IMR-90 (cell line): ENCODE results near the gene ISCA2. TPM values are rescaled to one million over a fixed set of nuclear protein-coding genes. Genes with fewer than 3 reads are reported as not detected.

Experiments used
- ATAC-seq: fragments of 200-7000 bp; cut with Tn5 transposase; 2 replicates; pipeline ENCODE4 v1.9.1; 2020; ENCODE audit warnings: low read depth, mild to moderate bottlenecking, moderate library complexity
- BruUV-seq: library from RNA; stranded (reverse); fragments of 400-500 nt; replicated peaks from 2 replicates; lab custom pipeline; 2021; lab: Mats Ljungman, UMichigan
- CTCF ChIA-PET: fragments of 300-600 bp; formaldehyde crosslinking; extraction: SDS; loops from one replicate; lab custom pipeline; 2021; ENCODE audit warnings: antibody characterized with exemption; lab: Yijun Ruan, JAX
- POLR2A ChIA-PET: fragments of 300-600 bp; sonication (Branson Sonifier 250); formaldehyde crosslinking; loops from one replicate; lab custom pipeline; 2022; ENCODE audit warnings: antibody characterized with exemption; ENCODE audit not compliant: unreplicated experiment; lab: Charles Lee
- DNase-seq: peaks from one replicate; pipeline ENCODE4 v3.0.0; 2013
- H2AFZ ChIP-seq: replicated peaks from 2 replicates; pipeline ENCODE3; 2013; ENCODE audit warnings: low read length, mild to moderate bottlenecking; ENCODE audit not compliant: poor library complexity
- H2AK5ac ChIP-seq: 2 replicates; pipeline ENCODE4 v1.6.1; 2013; ENCODE audit warnings: low read depth, low read length, inconsistent platforms
- H2AK9ac ChIP-seq: replicated peaks from 2 replicates; pipeline ENCODE3; 2013; ENCODE audit warnings: mild to moderate bottlenecking, low read depth, low read length, moderate library complexity; ENCODE audit not compliant: poor library complexity
- H2BK120ac ChIP-seq: 2 replicates; pipeline ENCODE4 v1.6.1; 2013; ENCODE audit warnings: low read depth, low read length, inconsistent platforms
- H2BK15ac ChIP-seq: 3 replicates; pipeline ENCODE4 v1.6.1; 2013; ENCODE audit warnings: low read depth, low read length, inconsistent platforms
- H2BK20ac ChIP-seq: 2 replicates; pipeline ENCODE4 v1.6.1; 2013; ENCODE audit warnings: low read depth, mild to moderate bottlenecking, inconsistent platforms, low read length, moderate library complexity
- H2BK5ac ChIP-seq: 2 replicates; pipeline ENCODE4 v1.6.1; 2013; ENCODE audit warnings: mild to moderate bottlenecking, low read depth, low read length, inconsistent platforms; ENCODE audit not compliant: poor library complexity, severe bottlenecking
- H3K14ac ChIP-seq: replicated peaks from 2 replicates; pipeline ENCODE4 v1.6.1; 2013; ENCODE audit warnings: low read depth, low read length, inconsistent platforms
- H3K18ac ChIP-seq: 2 replicates; pipeline ENCODE4 v1.6.1; 2013; ENCODE audit warnings: low read depth, low read length, control low read depth
- H3K23ac ChIP-seq: 2 replicates; pipeline ENCODE4 v1.6.1; 2013; ENCODE audit warnings: low read depth, low read length, inconsistent platforms
- H3K27ac ChIP-seq: 2 replicates; pipeline ENCODE4 v1.5.1; 2013; ENCODE audit warnings: mild to moderate bottlenecking, control low read depth, low read length; ENCODE audit not compliant: insufficient read depth
- H3K27me3 ChIP-seq: 2 replicates; pipeline ENCODE4 v1.6.1; 2013; ENCODE audit warnings: low read length; ENCODE audit not compliant: control insufficient read depth, insufficient read depth
- H3K36me3 ChIP-seq: 2 replicates; pipeline ENCODE4 v1.6.1; 2013; ENCODE audit warnings: low read length, mixed read lengths; ENCODE audit not compliant: control insufficient read depth, insufficient read depth
- H3K4ac ChIP-seq: 2 replicates; pipeline ENCODE4 v1.6.1; 2013; ENCODE audit warnings: low read depth, low read length, inconsistent platforms
- H3K4me1 ChIP-seq: 2 replicates; pipeline ENCODE4 v1.6.1; 2013; ENCODE audit warnings: low read length, mixed read lengths; ENCODE audit not compliant: control insufficient read depth, insufficient read depth
- H3K4me2 ChIP-seq: 2 replicates; pipeline ENCODE4 v1.6.1; 2013; ENCODE audit warnings: low read depth, mild to moderate bottlenecking, control low read depth, low read length, moderate library complexity
- H3K4me3 ChIP-seq: 2 replicates; pipeline ENCODE4 v1.5.1; 2013; ENCODE audit warnings: low read depth, mild to moderate bottlenecking, control low read depth, low read length, moderate library complexity; ENCODE audit not compliant: insufficient read depth
- H3K56ac ChIP-seq: 2 replicates; pipeline ENCODE4 v1.6.1; 2013; ENCODE audit warnings: low read length, inconsistent platforms; ENCODE audit not compliant: insufficient read depth; ENCODE audit errors: extremely low read depth
- H3K79me1 ChIP-seq, 2 experiments: 2 replicates each; pipeline ENCODE4 v1.6.1; 2013; ENCODE audit warnings: low read length in 2 of 2, inconsistent platforms in 1 of 2, low read depth in 1 of 2
- H3K9ac ChIP-seq: 2 replicates; pipeline ENCODE4 v1.6.1; 2013; ENCODE audit warnings: low read depth, low read length, control low read depth
- H3K9me1 ChIP-seq: 2 replicates; pipeline ENCODE4 v1.6.1; 2013; ENCODE audit warnings: low read length, inconsistent platforms; ENCODE audit not compliant: insufficient read depth
- H3K9me3 ChIP-seq: 2 replicates; pipeline ENCODE4 v1.6.1; 2013; ENCODE audit warnings: low read length; ENCODE audit not compliant: control insufficient read depth, insufficient read depth
- H4K20me1 ChIP-seq: 2 replicates; pipeline ENCODE4 v1.6.1; 2013; ENCODE audit warnings: low read length, inconsistent platforms; ENCODE audit not compliant: insufficient read depth
- H4K5ac ChIP-seq: 2 replicates; pipeline ENCODE4 v1.6.1; 2013; ENCODE audit warnings: mild to moderate bottlenecking, low read depth, low read length, control low read depth
- H4K8ac ChIP-seq, 2 experiments: 2 replicates each; pipeline ENCODE4 v1.6.1; 2013; ENCODE audit warnings: low read depth in 2 of 2, low read length in 2 of 2, control low read depth in 1 of 2, inconsistent platforms in 1 of 2
- H4K91ac ChIP-seq: 2 replicates; pipeline ENCODE4 v1.6.1; 2013; ENCODE audit warnings: low read depth, low read length, inconsistent platforms; ENCODE audit not compliant: insufficient read depth
- FOS ChIP-seq: fragments of 150-350 bp; IDR thresholded peaks from 2 replicates; pipeline ENCODE4 v1.6.1; 2016; ENCODE audit warnings: low read depth, low read length
- SMC3 ChIP-seq: fragments of 150-350 bp; IDR thresholded peaks from 2 replicates; pipeline ENCODE4 v1.6.1; 2016; ENCODE audit warnings: low read depth, mild to moderate bottlenecking, antibody characterized with exemption, low read length, moderate library complexity
- USF2 ChIP-seq: fragments of 150-350 bp; IDR thresholded peaks from 2 replicates; pipeline ENCODE4 v1.6.1; 2017; ENCODE audit warnings: mild to moderate bottlenecking, antibody characterized with exemption, low read length, low read depth
- WGBS, 2 experiments: methylation state at CpG; one replicate each; pipeline versions ENCODE4 v1.1.5 to v1.1.7; 2013; ENCODE audit warnings: missing lambda C conversion rate in 2 of 2; ENCODE audit not compliant: insufficient read length in 1 of 2; ENCODE audit errors: extremely low coverage in 2 of 2; 5-methylcytosine and 5-hydroxymethylcytosine counted together
- dilution Hi-C: fragments of 300-500 bp; cut with HindIII; formaldehyde crosslinking; loops from one replicate; pipeline ENCODE4 v1.14.3; 2018; ENCODE audit warnings: low sequenced_read_pairs; ENCODE audit not compliant: unreplicated experiment
- in situ Hi-C: fragments of 300-500 bp; cut with MboI; formaldehyde crosslinking; loops from 3 replicates; pipeline ENCODE4 v1.14.3; 2019; ENCODE audit warnings: low sequenced_read_pairs, inconsistent platforms, mixed read lengths
- intact Hi-C: fragments of 100-400 bp; cut with micrococcal nuclease; formaldehyde crosslinking; loops from 2 replicates; pipeline ENCODE4 v1.10.0; 2022
- polyA plus RNA-seq, 3 experiments: library from polyadenylated mRNA; depleted of rRNA; stranded (reverse); fragments of >200 nt; gene quantifications; 2 replicates each; pipeline ENCODE4 v1.2.3, GENCODE V29; 2012; ENCODE audit warnings: low replicate concordance in 1 of 3
- total RNA-seq: library from RNA; depleted of rRNA; stranded (reverse); fragments of >200 nt; gene quantifications from 2 replicates; pipeline ENCODE4 v1.2.3, GENCODE V29; 2012

ISCA2 gene
- total and polyA plus RNA-seq, 2 of the 4 experiments (the other 2 are of a cell fraction), result 5.4 to 25.7 TPM

GRCh38 chr14:74532246-74532645 is 38.7 kb downstream of the ISCA2 start:
- Histone ChIP-seq H2BK20ac (no peak overlapping the region), H3K14ac (no peak overlapping the region), H2AK5ac (no peak overlapping the region), H3K56ac (no peak overlapping the region), H3K23ac (no peak overlapping the region), H2AK9ac (peak overlapping the region; percentile 23), H3K79me1 (peaks cover 0 to 4% of the 10 kb centered on the region in 2 experiments; a peak in 1 of 4 replicates), H2BK120ac (no peak overlapping the region), H3K4me1 (peaks cover 3% of the 10 kb centered on the region), H4K5ac (no peak overlapping the region), H2BK15ac (no peak overlapping the region), H3K9me1 (peaks cover 5% of the 10 kb centered on the region), H3K4me2 (no peak overlapping the region), H4K20me1 (no peaks in the 10 kb centered on the region), H2AFZ (no peak overlapping the region), H3K27me3 (no peaks in the 10 kb centered on the region), H3K4me3 (no peak overlapping the region), H4K91ac (peak overlapping the region; percentile 22; the same call in 1 of the 2 replicates), H3K9me3 (no peaks in the 10 kb centered on the region), H3K27ac (no peak overlapping the region), H4K8ac (no peak overlapping the region), H2BK5ac (no peak overlapping the region), H3K18ac (no peak overlapping the region), H3K4ac (no peak overlapping the region; the same call in 1 of the 2 replicates), H3K36me3 (no peaks in the 10 kb centered on the region; the same call in 1 of the 2 replicates), H3K9ac (no peak overlapping the region)
- dilution Hi-C loops, result no loop called here
- BruUV-seq, result no TSS peak
- ChIA-PET CTCF (interaction anchor here (0.5 kb wide), 1 partner anchor 319 kb away, joined by 6 read pairs; no protein-coding TSS in a partner anchor), POLR2A (no interaction called here)
- ATAC-seq (no peak), DNase-seq (no peak)
- 100% methylated on average over 1 of the region's 10 CpGs; no CpG with 5 or more reads in 1 of the 2 experiments for WGBS, 2 experiments
- in situ Hi-C loops, result no loop called here
- intact Hi-C loops, result no loop called here
- no peak for TF ChIP-seq SMC3
- no peak for TF ChIP-seq USF2
- TF ChIP-seq FOS, result no peak
